Panc1 (cell line): ENCODE data around the gene NAB2.

Experiments
- TCF7L2 ChIP-seq: IDR thresholded peaks from 2 replicates; pipeline ENCODE4 v1.6.1; 2011; ENCODE audit warnings: mild to moderate bottlenecking, low read depth, low read length, inconsistent platforms
- TF ChIP-seq, protein P1 (sequence below), 2 experiments: IDR thresholded peaks; 2 replicates each; pipeline ENCODE4 v1.6.1; 2011 to 2012; ENCODE audit warnings: low read depth in 2 of 2, control low read depth in 1 of 2, low read length in 1 of 2, mild to moderate bottlenecking in 1 of 2, moderate library complexity in 1 of 2; ENCODE audit not compliant: insufficient read depth in 1 of 2

DNA sequence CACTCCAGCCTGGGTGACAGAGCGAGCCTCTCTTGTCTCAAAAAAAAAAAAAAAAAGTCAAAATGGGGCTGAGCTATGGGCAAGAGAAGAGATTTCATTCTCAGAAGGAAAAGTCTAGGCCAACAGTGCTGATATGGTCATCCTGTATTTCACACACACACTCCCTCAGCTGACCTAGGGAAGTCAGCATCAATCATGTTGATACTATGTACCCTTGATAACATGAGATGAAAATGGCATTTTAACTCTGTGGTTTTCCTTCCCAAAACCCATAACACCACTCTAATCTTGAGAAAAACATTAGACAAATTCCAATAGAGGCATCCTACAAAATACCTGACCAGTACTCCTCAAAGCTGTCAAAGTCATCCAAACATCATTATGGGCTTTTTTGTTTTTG lies 8.1 kb upstream of the NAB2 start:
- TF ChIP-seq, protein P1, sequence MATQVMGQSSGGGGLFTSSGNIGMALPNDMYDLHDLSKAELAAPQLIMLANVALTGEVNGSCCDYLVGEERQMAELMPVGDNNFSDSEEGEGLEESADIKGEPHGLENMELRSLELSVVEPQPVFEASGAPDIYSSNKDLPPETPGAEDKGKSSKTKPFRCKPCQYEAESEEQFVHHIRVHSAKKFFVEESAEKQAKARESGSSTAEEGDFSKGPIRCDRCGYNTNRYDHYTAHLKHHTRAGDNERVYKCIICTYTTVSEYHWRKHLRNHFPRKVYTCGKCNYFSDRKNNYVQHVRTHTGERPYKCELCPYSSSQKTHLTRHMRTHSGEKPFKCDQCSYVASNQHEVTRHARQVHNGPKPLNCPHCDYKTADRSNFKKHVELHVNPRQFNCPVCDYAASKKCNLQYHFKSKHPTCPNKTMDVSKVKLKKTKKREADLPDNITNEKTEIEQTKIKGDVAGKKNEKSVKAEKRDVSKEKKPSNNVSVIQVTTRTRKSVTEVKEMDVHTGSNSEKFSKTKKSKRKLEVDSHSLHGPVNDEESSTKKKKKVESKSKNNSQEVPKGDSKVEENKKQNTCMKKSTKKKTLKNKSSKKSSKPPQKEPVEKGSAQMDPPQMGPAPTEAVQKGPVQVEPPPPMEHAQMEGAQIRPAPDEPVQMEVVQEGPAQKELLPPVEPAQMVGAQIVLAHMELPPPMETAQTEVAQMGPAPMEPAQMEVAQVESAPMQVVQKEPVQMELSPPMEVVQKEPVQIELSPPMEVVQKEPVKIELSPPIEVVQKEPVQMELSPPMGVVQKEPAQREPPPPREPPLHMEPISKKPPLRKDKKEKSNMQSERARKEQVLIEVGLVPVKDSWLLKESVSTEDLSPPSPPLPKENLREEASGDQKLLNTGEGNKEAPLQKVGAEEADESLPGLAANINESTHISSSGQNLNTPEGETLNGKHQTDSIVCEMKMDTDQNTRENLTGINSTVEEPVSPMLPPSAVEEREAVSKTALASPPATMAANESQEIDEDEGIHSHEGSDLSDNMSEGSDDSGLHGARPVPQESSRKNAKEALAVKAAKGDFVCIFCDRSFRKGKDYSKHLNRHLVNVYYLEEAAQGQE (IDR thresholded peaks at IDR 0.05; ENCODE audit: insufficient read depth in 1 of 2, low read depth in 2 of 2, low read length in 1 of 2), result no peak
- no peak for TF ChIP-seq TCF7L2
